SK-N-SH (cell line): ENCODE data around the gene PPME1. TPM values are rescaled to one million over a fixed set of nuclear protein-coding genes. Genes with fewer than 3 reads are reported as not detected.
A peak's percentile ranks its signal among the peaks of the same experiment; 100 is the strongest.

ENCODE experiments used
- CTCF ChIA-PET: fragments of 300-600, 350-600 bp; formaldehyde crosslinking; extraction: SDS; loops from one replicate; lab custom pipeline; 2021; lab: Yijun Ruan, JAX
- POLR2A ChIA-PET: fragments of 350-600 bp; sonication (Branson Sonifier 250); formaldehyde crosslinking; extraction: SDS; loops from one replicate; lab custom pipeline; 2020; ENCODE audit warnings: antibody characterized with exemption, inconsistent platforms; lab: Yijun Ruan, JAX
- DNase-seq: peaks from one replicate; pipeline ENCODE4 v3.0.0; 2012
- H2AFZ ChIP-seq: fragments of 200-600 bp; sonication (generic); 2 replicates; pipeline ENCODE4 v1.8.1; 2016; ENCODE audit warnings: antibody characterized with exemption, mild to moderate bottlenecking, low read depth
- H3F3A ChIP-seq: fragments of 200-600 bp; sonication (generic); replicated peaks from 2 replicates; pipeline ENCODE3; 2016; ENCODE audit warnings: antibody characterized with exemption, mild to moderate bottlenecking; ENCODE audit not compliant: insufficient read depth
- H3K27ac ChIP-seq, 2 experiments: fragments of 200-500 bp in 1 of 2; fragments of 200-600 bp in 1 of 2; sonication (Bioruptor generic) in 1 of 2; sonication (generic), shearing (Covaris generic) in 1 of 2; 2 replicates each; pipeline versions ENCODE4 v1.5.1 to v1.6.1; 2014 to 2016; ENCODE audit warnings: low read depth in 2 of 2, inconsistent platforms in 1 of 2, low read length in 1 of 2, mild to moderate bottlenecking in 1 of 2, mixed read lengths in 1 of 2
- H3K27me3 ChIP-seq: fragments of 200-600 bp; sonication (generic), shearing (Covaris generic); 2 replicates; pipeline ENCODE4 v1.6.1; 2016; ENCODE audit warnings: mixed run types; ENCODE audit not compliant: insufficient read depth
- H3K36me3 ChIP-seq, 2 experiments: fragments of 200-500 bp in 1 of 2; fragments of 200-600 bp in 1 of 2; sonication (Bioruptor generic) in 1 of 2; sonication (generic) in 1 of 2; replicated peaks in 1 of 2; 2 replicates each; pipeline versions ENCODE3 to v1.5.1; 2014 to 2016; ENCODE audit warnings: low read length in 1 of 2, mild to moderate bottlenecking in 1 of 2; ENCODE audit not compliant: insufficient read depth in 2 of 2, control insufficient read depth in 1 of 2
- H3K4me1 ChIP-seq, 2 experiments: fragments of 200-500 bp in 1 of 2; fragments of 200-600 bp in 1 of 2; sonication (Bioruptor generic) in 1 of 2; sonication (generic), shearing (Covaris generic) in 1 of 2; 2 replicates each; pipeline versions ENCODE4 v1.5.1 to v1.6.1; 2014 to 2016; ENCODE audit warnings: low read depth in 1 of 2, low read length in 1 of 2, mixed run types in 1 of 2; ENCODE audit not compliant: insufficient read depth in 2 of 2, control insufficient read depth in 1 of 2
- H3K4me2 ChIP-seq: fragments of 200-600 bp; sonication (generic), shearing (Covaris generic); 2 replicates; pipeline ENCODE4 v1.6.1; 2017; ENCODE audit warnings: mixed run types
- H3K4me3 ChIP-seq, 2 experiments: fragments of 200-500 bp in 1 of 2; fragments of 200-600 bp in 1 of 2; sonication (Bioruptor generic) in 1 of 2; sonication (generic), shearing (Covaris generic) in 1 of 2; 2 replicates each; pipeline versions ENCODE4 v1.5.1 to v1.8.1; 2014 to 2016; ENCODE audit warnings: low read depth in 2 of 2, inconsistent platforms in 1 of 2, low read length in 1 of 2, mild to moderate bottlenecking in 1 of 2, mixed read lengths in 1 of 2, moderate library complexity in 1 of 2
- H3K79me2 ChIP-seq: fragments of 200-600 bp; sonication (generic); 2 replicates; pipeline ENCODE4 v1.8.1; 2017; ENCODE audit warnings: mild to moderate bottlenecking; ENCODE audit not compliant: insufficient read depth
- H3K9ac ChIP-seq: fragments of 200-600 bp; sonication (generic); 2 replicates; pipeline ENCODE4 v1.6.1; 2017; ENCODE audit warnings: mixed run types
- H3K9me2 ChIP-seq: fragments of 200-600 bp; sonication (generic); 2 replicates; pipeline ENCODE4 v1.6.1; 2017; ENCODE audit warnings: mixed run types
- H3K9me3 ChIP-seq: fragments of 200-600 bp; sonication (generic); 2 replicates; pipeline ENCODE4 v1.6.1; 2017; ENCODE audit warnings: mixed run types, mild to moderate bottlenecking, moderate library complexity
- H4K20me1 ChIP-seq: fragments of 200-600 bp; sonication (generic); 2 replicates; pipeline ENCODE4 v1.6.1; 2017; ENCODE audit warnings: mild to moderate bottlenecking, mixed run types; ENCODE audit not compliant: insufficient read depth
- CHD2 ChIP-seq: fragments of 150-350 bp; IDR thresholded peaks from 2 replicates; pipeline ENCODE4 v1.6.1; 2018; ENCODE audit warnings: low read length; ENCODE audit not compliant: partially characterized antibody
- ELF1 ChIP-seq: IDR thresholded peaks from 2 replicates; pipeline ENCODE4 v1.4.0; 2012
- EP300 ChIP-seq, 2 experiments: IDR thresholded peaks; 2 replicates each; pipeline versions ENCODE4 v1.4.0 to v1.6.1; 2012; ENCODE audit warnings: borderline replicate concordance in 1 of 2, low read depth in 1 of 2, low read length in 1 of 2
- FOXJ3 ChIP-seq: sonication (generic); formaldehyde crosslinking; IDR thresholded peaks from 2 replicates; pipeline ENCODE4 v1.5.1; 2020; ENCODE audit warnings: mild to moderate bottlenecking, missing genetic modification reagents
- FOXM1 ChIP-seq: IDR thresholded peaks from 2 replicates; pipeline ENCODE4 v1.4.0; 2012; ENCODE audit warnings: low read depth, mild to moderate bottlenecking
- IRF3 ChIP-seq: fragments of 150-350 bp; IDR thresholded peaks from 2 replicates; pipeline ENCODE4 v1.6.1; 2016; ENCODE audit warnings: mild to moderate bottlenecking, low read depth, low read length
- MEF2A ChIP-seq: IDR thresholded peaks from 2 replicates; pipeline ENCODE4 v1.4.0; 2012; ENCODE audit warnings: low read depth, borderline replicate concordance
- NFIC ChIP-seq: IDR thresholded peaks from 2 replicates; pipeline ENCODE4 v1.4.0; 2012; ENCODE audit warnings: borderline replicate concordance
- NRF1 ChIP-seq: IDR thresholded peaks from 2 replicates; pipeline ENCODE4 v1.6.1; 2012; ENCODE audit warnings: low read depth, mild to moderate bottlenecking, low read length
- RCOR1 ChIP-seq: fragments of 150-350 bp; IDR thresholded peaks from 2 replicates; pipeline ENCODE4 v1.6.1; 2017; ENCODE audit warnings: antibody characterized with exemption, low read length
- RFX5 ChIP-seq: IDR thresholded peaks from 2 replicates; pipeline ENCODE4 v1.6.1; 2012; ENCODE audit warnings: mild to moderate bottlenecking, improper control_type of control experiment, low read length
- SIN3A ChIP-seq: IDR thresholded peaks from 2 replicates; pipeline ENCODE4 v1.6.1; 2012; ENCODE audit warnings: low read depth, mild to moderate bottlenecking, low read length, moderate library complexity, borderline replicate concordance
- SMC3 ChIP-seq: IDR thresholded peaks from 2 replicates; pipeline ENCODE4 v1.6.1; 2012; ENCODE audit warnings: low read depth, low read length, improper control_type of control experiment
- TAF1 ChIP-seq: IDR thresholded peaks from 2 replicates; pipeline ENCODE4 v1.6.1; 2012; ENCODE audit warnings: low read depth, mild to moderate bottlenecking, low read length, moderate library complexity, borderline replicate concordance
- USF1 ChIP-seq: IDR thresholded peaks from 2 replicates; pipeline ENCODE4 v1.4.0; 2012; ENCODE audit warnings: low read depth, borderline replicate concordance
- YY1 ChIP-seq: IDR thresholded peaks from 2 replicates; pipeline ENCODE4 v1.4.0; 2012; ENCODE audit warnings: low read depth, mild to moderate bottlenecking
- WGBS: methylation state at CpG from one replicate; pipeline ENCODE4 v1.1.6; 2017; ENCODE audit warnings: low lambda C conversion rate; 5-methylcytosine and 5-hydroxymethylcytosine counted together
- polyA plus RNA-seq, 3 experiments: library from polyadenylated mRNA; depleted of rRNA; stranded (reverse); fragments of >200 nt; gene quantifications; 2 replicates each; pipeline ENCODE4 v1.2.3, GENCODE V29; 2012
- TF ChIP-seq, protein P1 (sequence below): IDR thresholded peaks from 2 replicates; pipeline ENCODE4; 2012

The PPME1 gene
- polyA plus RNA-seq, 1 of the 3 experiments (the other 2 are of a cell fraction): 107 TPM

DNA sequence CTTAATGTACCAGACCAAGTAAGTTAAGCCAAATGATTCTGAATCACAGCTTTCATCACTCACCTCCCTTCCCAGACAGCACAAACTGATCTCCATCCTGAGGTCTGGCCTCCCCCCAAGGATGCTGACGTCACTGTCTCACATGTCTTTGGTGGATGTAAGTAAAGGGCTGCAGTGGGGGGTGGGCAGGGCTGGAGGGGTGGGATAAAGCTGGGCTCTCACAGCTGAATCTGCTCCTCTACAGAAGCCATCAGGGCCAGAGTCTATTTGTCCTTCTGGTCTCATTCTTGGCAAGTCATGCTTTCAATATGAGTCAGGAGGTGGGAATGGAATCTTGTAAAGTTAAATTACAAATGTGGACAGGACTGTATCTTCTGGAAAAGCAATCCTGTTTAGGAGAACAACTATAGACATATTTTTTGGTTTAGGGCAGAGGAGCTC is 107.7 kb downstream of the PPME1 start (continued):
- TF ChIP-seq, protein P1, sequence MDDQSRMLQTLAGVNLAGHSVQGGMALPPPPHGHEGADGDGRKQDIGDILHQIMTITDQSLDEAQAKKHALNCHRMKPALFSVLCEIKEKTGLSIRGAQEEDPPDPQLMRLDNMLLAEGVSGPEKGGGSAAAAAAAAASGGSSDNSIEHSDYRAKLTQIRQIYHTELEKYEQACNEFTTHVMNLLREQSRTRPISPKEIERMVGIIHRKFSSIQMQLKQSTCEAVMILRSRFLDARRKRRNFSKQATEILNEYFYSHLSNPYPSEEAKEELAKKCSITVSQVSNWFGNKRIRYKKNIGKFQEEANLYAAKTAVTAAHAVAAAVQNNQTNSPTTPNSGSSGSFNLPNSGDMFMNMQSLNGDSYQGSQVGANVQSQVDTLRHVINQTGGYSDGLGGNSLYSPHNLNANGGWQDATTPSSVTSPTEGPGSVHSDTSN: peak; percentile 75
- no peak for TF ChIP-seq RFX5
- no peak for TF ChIP-seq NRF1
- TF ChIP-seq SMC3: no peak
- TF ChIP-seq ELF1: no peak
- no peak for TF ChIP-seq FOXM1
- TF ChIP-seq YY1: peak; percentile 19; the same call in 1 of the 2 replicates
- TF ChIP-seq USF1: no peak; the same call in 1 of the 2 replicates
- no peak for TF ChIP-seq RCOR1
- peak; percentile 76 for TF ChIP-seq NFIC
- no peak for TF ChIP-seq IRF3
- peak in 1 of 2 experiments; percentile 49; a peak in 1 of 4 replicates for TF ChIP-seq EP300 (IDR thresholded peaks at IDR 0.05; ENCODE audit: borderline replicate concordance in 1 of 2, low read depth in 1 of 2, low read length in 1 of 2)
- TF ChIP-seq CHD2: no peak

- peak overlapping the region; percentile 57; the same call in 1 of the 2 replicates for H3K9ac ChIP-seq
- H3F3A ChIP-seq: peaks cover 39% of the 10 kb centered on the region
- no peaks in the 10 kb centered on the region for H3K79me2 ChIP-seq
- 49% methylated on average over 5 of the region's 5 CpGs for WGBS
- peak overlapping the region; percentile 68 to 97; a peak in 3 of 4 replicates for H3K27ac ChIP-seq
- H3K4me1 ChIP-seq: peaks cover 2 to 32% of the 10 kb centered on the region in 2 experiments
- peak overlapping the region; percentile 72 for H2AFZ ChIP-seq
- TF ChIP-seq IRF3: no peak
- TF ChIP-seq FOXJ3 (CRISPR knock-in tag): no peak
- TF ChIP-seq MEF2A: no peak
- TF ChIP-seq SMC3: no peak
- no peak for TF ChIP-seq SIN3A
- TF ChIP-seq TAF1: no peak
- H3K9me2 ChIP-seq: no peaks in the 10 kb centered on the region
- no peak overlapping the region for H3K4me3 ChIP-seq
- no peaks in the 10 kb centered on the region for H3K27me3 ChIP-seq
- H4K20me1 ChIP-seq: no peaks in the 10 kb centered on the region
- CTCF ChIA-PET: interaction anchor here (1.0 to 3.6 kb wide), 2 partner anchors 23 to 170 kb away, joined by 3 to 10 read pairs; no protein-coding TSS in a partner anchor
- no peak for DNase-seq
- POLR2A ChIA-PET: no interaction called here
- no peaks in the 10 kb centered on the region for H3K9me3 ChIP-seq
- H3K36me3 ChIP-seq: no peaks in the 10 kb centered on the region
- peak overlapping the region; percentile 65 for H3K4me2 ChIP-seq
These were observed 108.2 kb downstream of the PPME1 start for GRCh38 chr11:74279256-74279655.
